LNCAP (cell line): Measurements from ENCODE around the gene KLF13.

ENCODE experiments used
- CTCF ChIP-seq: fragments of 450-650 bp; IDR thresholded peaks from 2 replicates; pipeline ENCODE4 v1.5.1; 2017; ENCODE audit warnings: mild to moderate bottlenecking

Gene KLF13

DNA sequence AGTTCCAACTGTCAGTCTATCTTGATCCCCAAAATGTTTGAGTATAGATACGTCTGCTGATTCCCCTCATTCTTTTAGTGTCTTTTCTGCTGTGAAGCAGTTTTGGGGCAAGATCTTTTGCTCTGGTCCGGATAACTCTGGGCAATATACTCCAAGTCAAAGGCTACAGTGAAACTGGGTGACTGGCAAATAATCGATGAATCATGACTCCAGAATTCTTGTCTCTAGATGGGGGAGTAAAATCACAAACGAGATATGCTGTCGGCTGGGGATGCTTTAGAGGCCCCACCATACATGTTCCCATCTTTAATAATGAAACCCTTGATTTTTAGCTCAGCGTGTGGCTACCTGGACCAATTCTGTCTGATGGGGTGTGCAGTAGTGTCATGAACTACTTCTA is 76.5 kb downstream of the KLF13 start:
- no peak for TF ChIP-seq CTCF

- TF ChIP-seq CTCF, result no peak
Observed at GRCh38 chr15:31403606-31404005, 77.0 kb downstream of the KLF13 start.

DNA sequence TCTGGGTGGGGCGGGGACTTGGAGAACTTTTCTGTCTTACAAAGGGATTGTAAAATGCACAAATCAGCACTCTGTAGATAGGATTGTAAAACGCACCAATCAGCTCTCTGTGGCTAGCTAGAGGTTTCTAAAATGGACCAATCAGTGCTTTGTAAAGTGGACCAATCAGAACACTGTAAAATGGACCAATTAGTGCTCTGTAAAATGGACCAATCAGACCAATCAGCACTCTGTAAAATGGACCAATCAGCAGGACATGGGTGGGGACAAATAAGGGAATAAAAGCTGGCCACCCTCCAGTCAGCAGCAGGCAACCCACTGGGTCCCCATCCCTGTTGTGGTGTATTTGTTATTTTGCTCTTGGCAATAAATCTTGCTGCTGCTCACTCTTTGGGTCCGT is 77.7 kb downstream of the KLF13 start:
- no peak for TF ChIP-seq CTCF

GRCh38 chr15:31405200-31405920 is 78.7 kb downstream of the KLF13 start:
- no peak for TF ChIP-seq CTCF

DNA sequence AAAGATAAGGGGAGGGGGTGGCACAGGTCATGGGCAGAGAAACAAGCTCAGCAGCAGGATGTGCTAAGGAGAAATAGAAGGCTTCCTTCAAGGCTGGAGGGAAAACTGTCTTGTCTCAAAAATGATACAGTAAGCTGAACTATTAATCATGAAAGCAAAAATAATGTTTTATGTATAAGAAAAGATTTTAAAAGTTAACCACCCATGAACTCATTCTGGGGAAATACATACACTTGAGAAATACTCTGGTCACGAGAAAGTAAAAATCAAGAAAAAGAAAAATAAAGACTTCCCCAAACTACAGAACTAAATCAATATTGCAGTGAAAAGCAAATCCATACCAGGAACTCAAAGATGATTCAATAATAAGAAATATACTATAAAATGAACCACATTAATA is 80.7 kb downstream of the KLF13 start:
- TF ChIP-seq CTCF, result no peak

GRCh38 chr15:31407851-31408250 is 81.2 kb downstream of the KLF13 start:
- TF ChIP-seq CTCF, result no peak

DNA sequence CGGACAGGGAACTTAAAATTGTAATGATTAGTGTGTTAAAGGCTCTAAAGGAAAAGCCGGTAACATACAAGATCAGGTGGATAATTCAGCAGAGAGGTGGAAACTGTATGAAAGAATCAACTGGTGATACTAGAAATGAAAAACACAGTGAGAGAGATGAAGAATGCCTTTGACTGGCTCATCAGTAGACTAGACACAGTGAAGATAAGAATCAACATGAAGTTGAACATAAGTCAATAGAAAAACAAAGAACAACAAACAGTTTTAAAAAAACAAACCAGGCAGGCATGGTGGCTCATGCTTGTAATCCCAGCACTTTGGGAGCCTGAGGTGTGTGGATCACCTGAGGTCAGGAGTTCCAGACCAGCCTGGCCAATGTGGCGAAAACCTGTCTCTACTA is 82.1 kb downstream of the KLF13 start:
- TF ChIP-seq CTCF, result no peak

- no peak for TF ChIP-seq CTCF
Observed at GRCh38 chr15:31409171-31409570, 82.5 kb downstream of the KLF13 start.
